ENCODE measurements around the gene YWHAB. TPM values are rescaled to one million over a fixed set of nuclear protein-coding genes. Genes with fewer than 3 reads are reported as not detected.
"Not testable (repeated sequence)": the region's sequence is repeated elsewhere in the genome, so short reads cannot be mapped to it uniquely, and the experiment has no call there.

Gene YWHAB
- total RNA-seq, 2 donors from 2014 or later: 165 to 179 TPM

- intact Hi-C loops (cut with DNase I): loop anchor here in 1 of 2 donors (10.0 kb wide), 1 partner anchor 179 kb away; no protein-coding TSS in a partner anchor
- DNase-seq (ENCODE audit: low spot score): not testable (repeated sequence)
Observed at GRCh38 chr20:44863365-44864084, 22.0 kb upstream of the YWHAB start.

GRCh38 chr20:44864493-44864892 is 21.0 kb upstream of the YWHAB start:
- intact Hi-C loops (cut with DNase I): loop anchor here in 1 of 2 donors (10.0 kb wide), 1 partner anchor 180 kb away; no protein-coding TSS in a partner anchor
- DNase-seq (ENCODE audit: low spot score): not testable (repeated sequence)

- intact Hi-C loops (cut with DNase I): loop anchor here (5.0 to 10.0 kb wide), 2 partner anchors 120 to 182 kb away; partner anchors contain the start of gene KCNK15 (in 1 of the 2)
- no peak for DNase-seq (ENCODE audit: low spot score)
Observed at GRCh38 chr20:44866703-44867335, 18.7 kb upstream of the YWHAB start.

GRCh38 chr20:44869471-44869870 is 16.0 kb upstream of the YWHAB start:
- DNase-seq (ENCODE audit: low spot score): no peak
- intact Hi-C loops (cut with DNase I): loop anchor here (2.0 to 10.0 kb wide), 3 partner anchors 122 to 185 kb away; partner anchors contain the start of gene KCNK15 (in 1 of the 2)

GRCh38 chr20:44882360-44882759 is 3.1 kb upstream of the YWHAB start:
- intact Hi-C loops (cut with DNase I); DNase-seq (ENCODE audit: low spot score): not testable (repeated sequence)

GRCh38 chr20:44883214-44883902 is 2.1 kb upstream of the YWHAB start:
- no peak for DNase-seq (ENCODE audit: low spot score)

GRCh38 chr20:44884907-44885391 is 556 bp upstream of the YWHAB start:
- intact Hi-C loops (cut with DNase I): no loop called here
- DNase-seq (ENCODE audit: low spot score): no peak

More at GRCh38 chr20:44883214-44883902, 2.1 kb upstream of the YWHAB start:
- intact Hi-C loops (cut with DNase I): no loop called here

- no peak for DNase-seq (ENCODE audit: low spot score)
Observed at GRCh38 chr20:44886266-44886651, 754 bp downstream of the YWHAB start.

GRCh38 chr20:44886828-44887227 is 1.3 kb downstream of the YWHAB start:
- intact Hi-C loops (cut with DNase I): no loop called here

More at GRCh38 chr20:44886266-44886651, 754 bp downstream of the YWHAB start:
- intact Hi-C loops (cut with DNase I): no loop called here

GRCh38 chr20:44887466-44887865 is 2.0 kb downstream of the YWHAB start:
- no peak for DNase-seq (ENCODE audit: low spot score)
- intact Hi-C loops (cut with DNase I): no loop called here

More at GRCh38 chr20:44886828-44887227, 1.3 kb downstream of the YWHAB start:
- no peak for DNase-seq (ENCODE audit: low spot score)

- no peak for DNase-seq (ENCODE audit: low spot score)
- intact Hi-C loops (cut with DNase I): no loop called here
Observed at GRCh38 chr20:44888226-44889103, 3.0 kb downstream of the YWHAB start.

GRCh38 chr20:44891826-44892225 is 6.3 kb downstream of the YWHAB start:
- intact Hi-C loops (cut with DNase I): no loop called here
- no peak for DNase-seq (ENCODE audit: low spot score)

GRCh38 chr20:44894959-44895358 is 9.5 kb downstream of the YWHAB start:
- DNase-seq (ENCODE audit: low spot score): no peak
- intact Hi-C loops (cut with DNase I): no loop called here

- intact Hi-C loops (cut with DNase I): no loop called here
- DNase-seq (ENCODE audit: low spot score): no peak
Observed at GRCh38 chr20:44896583-44896982, 11.1 kb downstream of the YWHAB start.

- no peak for DNase-seq (ENCODE audit: low spot score)
- intact Hi-C loops (cut with DNase I): no loop called here
Observed at GRCh38 chr20:44897133-44897532, 11.6 kb downstream of the YWHAB start.

- DNase-seq (ENCODE audit: low spot score): no peak
- intact Hi-C loops (cut with DNase I): no loop called here
Observed at GRCh38 chr20:44900231-44900854, 14.8 kb downstream of the YWHAB start.

GRCh38 chr20:44901974-44902373 is 16.5 kb downstream of the YWHAB start:
- intact Hi-C loops (cut with DNase I): no loop called here
- no peak for DNase-seq (ENCODE audit: low spot score)

GRCh38 chr20:44904377-44904776 is 18.9 kb downstream of the YWHAB start:
- no peak for DNase-seq (ENCODE audit: low spot score)
- intact Hi-C loops (cut with DNase I): no loop called here
